DMS53 treated with DMSO at 0.1 percent for 48 hours (cell line): Measurements from ENCODE around the gene ULK1.
"Not testable (repeated sequence)": the region's sequence is repeated elsewhere in the genome, so short reads cannot be mapped to it uniquely, and the experiment has no call there.

Experiments
- DNase-seq: peaks from one replicate; lab custom pipeline; 2025; ENCODE audit not compliant: unreplicated experiment; lab: John Stamatoyannopoulos, UW

Gene ULK1

GRCh38 chr12:131885543-131886057, 8.8 kb upstream of the ULK1 start:
- no peak for DNase-seq

- not testable (repeated sequence) for DNase-seq
Observed at GRCh38 chr12:131891722-131892121, 2.7 kb upstream of the ULK1 start.

GRCh38 chr12:131892711-131893604, 1.5 kb upstream of the ULK1 start:
- DNase-seq = no peak

GRCh38 chr12:131893605-131894312, 663 bp upstream of the ULK1 start:
- DNase-seq = no peak

- DNase-seq = no peak
Observed at GRCh38 chr12:131894981-131895639, 688 bp downstream of the ULK1 start.

GRCh38 chr12:131895640-131896079, 1.2 kb downstream of the ULK1 start:
- DNase-seq = no peak

GRCh38 chr12:131896080-131896810, 1.8 kb downstream of the ULK1 start:
- peak; percentile 80 for DNase-seq

- peak; percentile 53 for DNase-seq
Observed at GRCh38 chr12:131896811-131897270, 2.4 kb downstream of the ULK1 start.

- DNase-seq = no peak
Observed at GRCh38 chr12:131897276-131897675, 2.9 kb downstream of the ULK1 start.

GRCh38 chr12:131897875-131898274, 3.5 kb downstream of the ULK1 start:
- DNase-seq = no peak

- no peak for DNase-seq
Observed at GRCh38 chr12:131900397-131900796, 6.0 kb downstream of the ULK1 start.

- no peak for DNase-seq
Observed at GRCh38 chr12:131901431-131902331, 7.3 kb downstream of the ULK1 start.

GRCh38 chr12:131902332-131903241, 8.2 kb downstream of the ULK1 start:
- DNase-seq = no peak

- DNase-seq = no peak
Observed at GRCh38 chr12:131903270-131904255, 9.1 kb downstream of the ULK1 start.

- no peak for DNase-seq
Observed at GRCh38 chr12:131904346-131904745, 9.9 kb downstream of the ULK1 start.

GRCh38 chr12:131905081-131905629, 10.7 kb downstream of the ULK1 start:
- no peak for DNase-seq

GRCh38 chr12:131905630-131906091, 11.2 kb downstream of the ULK1 start:
- no peak for DNase-seq
